ENCODE measurements around the gene KIF24. TPM values are rescaled to one million over a fixed set of nuclear protein-coding genes. Genes with fewer than 3 reads are reported as not detected.

KIF24 gene
- total and polyA plus RNA-seq, 2 of the 8 experiments (the other 6 are each of a cell fraction or from before 2014, with no cell fraction given) = 2.7 to 3.9 TPM

DNA sequence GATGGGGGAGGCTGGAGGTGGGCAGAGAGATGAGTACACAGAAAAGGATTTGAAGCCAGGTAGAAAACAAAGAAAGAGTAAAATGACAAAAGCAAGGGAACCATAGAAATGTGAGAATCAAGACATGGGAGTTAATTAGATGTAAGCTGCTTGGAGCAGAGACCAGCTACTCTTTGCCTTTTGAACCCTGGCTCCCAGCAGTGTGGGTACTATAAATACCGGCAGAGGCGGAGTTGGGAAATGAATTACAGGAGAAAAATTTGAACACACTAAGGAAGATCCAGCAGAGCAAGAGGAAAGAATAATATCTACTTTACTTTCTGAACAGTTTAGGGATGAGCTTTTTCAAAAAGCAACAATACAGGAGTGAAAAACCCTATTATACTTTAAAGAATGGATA is 36.5 kb downstream of the KIF24 start:
- no peaks in the 10 kb centered on the region for H3K27me3 ChIP-seq (replicated peaks in 1 of 4; ENCODE audit: control insufficient read depth in 3 of 4, extremely low read depth in 1 of 4, insufficient read depth in 3 of 4, low read length in 3 of 4)
- H4K8ac ChIP-seq (ENCODE audit: extremely low read depth, insufficient read depth, low read length) = no peak overlapping the region
- H3K18ac ChIP-seq (ENCODE audit: extremely low read depth, low read length) = no peak overlapping the region
- no peak overlapping the region for H3K23ac ChIP-seq (ENCODE audit: insufficient read length)
- H3K23me2 ChIP-seq (ENCODE audit: low read depth, low read length) = no peaks in the 10 kb centered on the region
- H2BK120ac ChIP-seq (replicated peaks; ENCODE audit: low read depth, low read length) = no peak overlapping the region
- no peak overlapping the region for H3K56ac ChIP-seq (replicated peaks; ENCODE audit: insufficient read length, low read depth, low read length)
- H2BK15ac ChIP-seq (ENCODE audit: low read length) = no peak overlapping the region
- DNase-seq (ENCODE audit: low read depth in 1 of 2, low spot score in 2 of 2) (no peak), FAIRE-seq (no peak)
- H3K79me2 ChIP-seq (ENCODE audit: control insufficient read depth in 1 of 2, insufficient read depth in 2 of 2, low read length in 2 of 2) = no peaks in the 10 kb centered on the region
- H2AK5ac ChIP-seq (ENCODE audit: low read depth, low read length) = no peak overlapping the region
- no peak overlapping the region for H3K4ac ChIP-seq (replicated peaks; ENCODE audit: insufficient read length, low read depth, low read length)
- ChIA-PET CTCF (ENCODE audit: partially characterized antibody) (interaction anchor here (0.8 kb wide), 1 partner anchor 38 kb away, joined by 4 read pairs; no protein-coding TSS in a partner anchor), POLR2A (ENCODE audit: partially characterized antibody) (no interaction called here)
- no peaks in the 10 kb centered on the region for H4K20me1 ChIP-seq (replicated peaks in 1 of 2; ENCODE audit: control insufficient read depth in 1 of 2, insufficient read depth in 2 of 2, low read length in 2 of 2)
- H2BK12ac ChIP-seq (ENCODE audit: low read depth, low read length) = no peak overlapping the region
- no peak overlapping the region for H3K14ac ChIP-seq (ENCODE audit: insufficient read length)
- H3K4me2 ChIP-seq (ENCODE audit: insufficient read depth in 1 of 2, low read depth in 2 of 2, low read length in 2 of 2) = no peak overlapping the region
- no peak overlapping the region for H2BK5ac ChIP-seq (ENCODE audit: low read depth, low read length)
- H3K36me3 ChIP-seq (ENCODE audit: control insufficient read depth in 2 of 4, insufficient read depth in 4 of 4, low read length in 3 of 4) = no peaks in the 10 kb centered on the region
- H3K9ac ChIP-seq (replicated peaks in 1 of 4; ENCODE audit: extremely low read depth in 1 of 4, low read depth in 3 of 4, low read length in 3 of 4) = no peak overlapping the region
- no peak overlapping the region for H3K27ac ChIP-seq (ENCODE audit: low read depth, low read length)
- H2AFZ ChIP-seq (ENCODE audit: low read length) = no peak overlapping the region
- no peaks in the 10 kb centered on the region for H3K9me3 ChIP-seq (ENCODE audit: insufficient read depth in 2 of 2, low read depth in 1 of 2, low read length in 1 of 2)
- H3K4me3 ChIP-seq (ENCODE audit: extremely low read depth in 1 of 4, insufficient read depth in 2 of 4, low read depth in 3 of 4, low read length in 4 of 4) = no peak overlapping the region
- no peak overlapping the region for H2BK20ac ChIP-seq (ENCODE audit: low read length)
- no peaks in the 10 kb centered on the region for H3K79me1 ChIP-seq (ENCODE audit: low read depth, low read length)
- no peaks in the 10 kb centered on the region for H3K4me1 ChIP-seq (replicated peaks in 1 of 4; ENCODE audit: control insufficient read depth in 3 of 4, insufficient read depth in 4 of 4, low read length in 3 of 4)
- 39% methylated on average over 2 of the region's 2 CpGs; no CpG with 5 or more reads in 1 of the 2 experiments for WGBS, 2 experiments (ENCODE audit: extremely low coverage in 1 of 2, insufficient coverage in 1 of 2, insufficient read length in 1 of 2, insufficient replicate concordance in 2 of 2, low coverage in 1 of 2, low lambda C conversion rate in 2 of 2, missing lambda C conversion rate in 1 of 2)
- H4K5ac ChIP-seq (ENCODE audit: insufficient read length, low read depth, low read length) = no peak overlapping the region
- no peak overlapping the region for H4K91ac ChIP-seq (replicated peaks; ENCODE audit: insufficient read length, low read length)
- TF ChIP-seq GABPA (IDR thresholded peaks at IDR 0.05; ENCODE audit: borderline replicate concordance, insufficient read depth, low read length) = no peak
- no peak for TF ChIP-seq BRCA1 (IDR thresholded peaks at IDR 0.05; ENCODE audit: low read depth, low read length)
- TF ChIP-seq, protein P1, sequence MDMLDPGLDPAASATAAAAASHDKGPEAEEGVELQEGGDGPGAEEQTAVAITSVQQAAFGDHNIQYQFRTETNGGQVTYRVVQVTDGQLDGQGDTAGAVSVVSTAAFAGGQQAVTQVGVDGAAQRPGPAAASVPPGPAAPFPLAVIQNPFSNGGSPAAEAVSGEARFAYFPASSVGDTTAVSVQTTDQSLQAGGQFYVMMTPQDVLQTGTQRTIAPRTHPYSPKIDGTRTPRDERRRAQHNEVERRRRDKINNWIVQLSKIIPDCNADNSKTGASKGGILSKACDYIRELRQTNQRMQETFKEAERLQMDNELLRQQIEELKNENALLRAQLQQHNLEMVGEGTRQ (IDR thresholded peaks at IDR 0.05; ENCODE audit: low read length) = no peak
- TF ChIP-seq, protein P2, sequence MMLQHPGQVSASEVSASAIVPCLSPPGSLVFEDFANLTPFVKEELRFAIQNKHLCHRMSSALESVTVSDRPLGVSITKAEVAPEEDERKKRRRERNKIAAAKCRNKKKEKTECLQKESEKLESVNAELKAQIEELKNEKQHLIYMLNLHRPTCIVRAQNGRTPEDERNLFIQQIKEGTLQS (IDR thresholded peaks at IDR 0.05; ENCODE audit: insufficient read depth, low read depth, low read length) = no peak
- no peak for TF ChIP-seq POLR2A (IDR thresholded peaks at IDR 0.05; ENCODE audit: control extremely low read depth in 1 of 2, low read depth in 2 of 2, low read length in 2 of 2)
- no peak for TF ChIP-seq RFX5 (IDR thresholded peaks at IDR 0.05; ENCODE audit: borderline replicate concordance, low read depth, low read length)
- TF ChIP-seq NANOG (IDR thresholded peaks at IDR 0.05; ENCODE audit: insufficient read depth, low read depth, low read length, poor library complexity, severe bottlenecking) = no peak
- TF ChIP-seq ASH2L (IDR thresholded peaks at IDR 0.05; ENCODE audit: low read length) = no peak
- no peak for TF ChIP-seq SIN3A (conservative IDR thresholded peaks at IDR 0.05 in 1 of 2, IDR thresholded peaks at IDR 0.05 in 1 of 2; ENCODE audit: low read depth in 1 of 2, low read length in 2 of 2)
- TF ChIP-seq RNF2 (IDR thresholded peaks at IDR 0.05; ENCODE audit: borderline replicate concordance, low read depth, low read length, missing control alignments, poor library complexity, severe bottlenecking) = no peak
- no peak for TF ChIP-seq SAP30 (IDR thresholded peaks at IDR 0.05; ENCODE audit: insufficient read depth, insufficient replicate concordance, low read length)
- TF ChIP-seq NRF1 (IDR thresholded peaks at IDR 0.05; ENCODE audit: low read depth, low read length) = no peak

Measured in H1 (cell line).